ENCODE data around the gene SYNPO2.
A peak's percentile ranks its signal among the peaks of the same experiment; 100 is the strongest.

The SYNPO2 gene

DNA sequence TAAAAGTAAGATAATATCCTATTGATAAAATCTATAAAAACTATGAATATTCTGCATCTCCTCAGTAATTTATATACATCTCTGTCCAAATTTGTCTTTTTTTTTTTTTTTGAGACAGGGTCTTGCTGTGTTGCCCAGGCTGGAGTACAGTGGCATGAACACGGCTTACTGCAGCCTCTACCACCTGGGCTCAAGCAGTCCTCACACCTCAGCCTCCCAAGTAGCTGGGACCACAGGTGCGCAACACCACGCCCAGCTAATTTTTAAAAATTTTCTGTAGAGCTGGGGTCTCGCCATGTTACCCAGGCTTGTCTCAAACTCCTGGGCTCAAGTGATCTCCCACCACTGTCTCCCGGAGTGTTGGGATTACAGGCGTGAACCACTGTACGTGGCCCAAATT, 40.4 kb upstream of the SYNPO2 start:
- ATAC-seq (ENCODE audit: insufficient read depth, low read depth): no peak
- DNase-seq: no peak
- no peaks in the 10 kb centered on the region for H3K36me3 ChIP-seq (ENCODE audit: insufficient read depth, low read length)
- no peak overlapping the region for H3K4me3 ChIP-seq (ENCODE audit: low read depth in 1 of 2, low read length in 2 of 2)
- no peak overlapping the region for H3K9ac ChIP-seq (ENCODE audit: low read depth, low read length)
- H3K27ac ChIP-seq (ENCODE audit: low read length): no peak overlapping the region
- H3K27me3 ChIP-seq (ENCODE audit: insufficient read depth, low read length, poor library complexity): no peaks in the 10 kb centered on the region
- TF ChIP-seq EZH2 (IDR thresholded peaks at IDR 0.05; ENCODE audit: borderline replicate concordance, low read depth, low read length, severe bottlenecking): no peak
- TF ChIP-seq CTCF (IDR thresholded peaks at IDR 0.05; ENCODE audit: borderline replicate concordance, extremely low read depth, low read length, poor library complexity, severe bottlenecking): no peak
- no peaks in the 10 kb centered on the region; the same call in 1 of the 2 replicates for H3K79me2 ChIP-seq (ENCODE audit: insufficient read depth, low read length)
- H2AFZ ChIP-seq (ENCODE audit: low read depth, low read length): no peak overlapping the region
- H3K4me2 ChIP-seq (ENCODE audit: insufficient read depth, low read length): no peak overlapping the region
- H3K9me3 ChIP-seq (ENCODE audit: insufficient read depth, low read length, severe bottlenecking): no peaks in the 10 kb centered on the region
- no peaks in the 10 kb centered on the region for H4K20me1 ChIP-seq (ENCODE audit: insufficient read depth, low read length)
- H3K4me1 ChIP-seq (ENCODE audit: insufficient read depth, low read length): peaks cover 24% of the 10 kb centered on the region

DNA sequence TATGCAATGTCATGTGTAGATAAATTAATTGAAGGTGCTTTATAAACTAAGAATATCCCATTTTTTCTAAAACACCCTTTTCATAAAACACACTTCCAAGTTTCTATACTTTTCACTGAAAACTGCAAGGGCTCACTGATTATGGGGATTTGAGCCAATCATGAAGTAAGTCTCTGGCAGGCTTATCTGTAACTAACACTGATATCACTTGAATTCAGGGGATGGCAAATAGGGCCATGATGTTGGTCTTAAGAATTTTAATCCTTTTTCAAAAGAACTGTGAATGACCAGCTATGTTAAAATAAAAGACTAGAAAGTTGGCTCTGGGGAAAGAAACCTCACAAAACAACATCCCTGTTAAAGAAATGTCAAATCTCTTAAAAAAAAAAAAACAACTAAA, 39.8 kb upstream of the SYNPO2 start:
- Histone ChIP-seq H3K4me3 (ENCODE audit: low read depth in 1 of 2, low read length in 2 of 2) (no peak overlapping the region), H3K27me3 (ENCODE audit: insufficient read depth, low read length, poor library complexity) (no peaks in the 10 kb centered on the region), H2AFZ (ENCODE audit: low read depth, low read length) (no peak overlapping the region), H3K27ac (ENCODE audit: low read length) (no peak overlapping the region), H4K20me1 (ENCODE audit: insufficient read depth, low read length) (no peaks in the 10 kb centered on the region), H3K79me2 (ENCODE audit: insufficient read depth, low read length) (no peaks in the 10 kb centered on the region; the same call in 1 of the 2 replicates), H3K9me3 (ENCODE audit: insufficient read depth, low read length, severe bottlenecking) (no peaks in the 10 kb centered on the region), H3K36me3 (ENCODE audit: insufficient read depth, low read length) (no peaks in the 10 kb centered on the region), H3K4me2 (ENCODE audit: insufficient read depth, low read length) (no peak overlapping the region), H3K4me1 (ENCODE audit: insufficient read depth, low read length) (peaks cover 24% of the 10 kb centered on the region), H3K9ac (ENCODE audit: low read depth, low read length) (no peak overlapping the region)
- ATAC-seq (ENCODE audit: insufficient read depth, low read depth) (no peak), DNase-seq (no peak)
- TF ChIP-seq EZH2 (IDR thresholded peaks at IDR 0.05; ENCODE audit: borderline replicate concordance, low read depth, low read length, severe bottlenecking) (no peak), CTCF (IDR thresholded peaks at IDR 0.05; ENCODE audit: borderline replicate concordance, extremely low read depth, low read length, poor library complexity, severe bottlenecking) (no peak)

DNA sequence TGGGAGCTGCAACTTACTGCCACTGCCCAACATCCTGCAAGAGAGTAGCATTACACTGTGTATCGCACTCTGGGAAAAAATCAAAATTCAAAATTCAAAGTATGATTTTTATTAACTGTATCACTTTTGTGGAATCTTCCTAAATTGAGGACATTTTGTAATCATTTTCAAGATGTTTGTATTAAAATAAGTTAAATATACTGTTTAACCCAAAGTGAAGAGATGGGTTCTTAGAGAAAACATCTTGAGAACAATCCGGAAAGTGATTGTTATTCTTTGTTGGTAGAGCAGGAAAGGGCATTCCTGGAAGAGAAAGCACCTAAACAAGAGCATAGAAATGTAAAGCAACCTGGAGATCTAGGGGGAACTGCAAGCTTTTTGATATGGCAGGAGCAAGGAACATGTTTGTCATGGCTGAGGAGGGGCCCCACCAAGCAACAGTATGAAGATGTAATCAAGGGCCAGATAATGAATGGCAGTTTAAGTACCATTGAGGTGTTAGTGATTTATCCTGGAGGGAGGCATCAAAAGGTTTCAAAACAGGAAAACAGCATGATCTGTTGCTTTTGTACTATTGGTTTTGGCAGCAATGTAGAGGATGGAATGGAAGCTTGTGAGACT, 38.7 kb upstream of the SYNPO2 start:
- Histone ChIP-seq H3K4me1 (ENCODE audit: insufficient read depth, low read length) (peaks cover 24% of the 10 kb centered on the region), H3K9ac (ENCODE audit: low read depth, low read length) (peak overlapping the region; percentile 52; the same call in 1 of the 2 replicates), H3K4me3 (ENCODE audit: low read depth in 1 of 2, low read length in 2 of 2) (peak overlapping the region; percentile 18 to 58; a peak in 3 of 4 replicates), H3K27ac (ENCODE audit: low read length) (peak overlapping the region; percentile 64), H3K4me2 (ENCODE audit: insufficient read depth, low read length) (peak overlapping the region; percentile 74), H3K9me3 (ENCODE audit: insufficient read depth, low read length, severe bottlenecking) (no peaks in the 10 kb centered on the region), H4K20me1 (ENCODE audit: insufficient read depth, low read length) (no peaks in the 10 kb centered on the region), H3K27me3 (ENCODE audit: insufficient read depth, low read length, poor library complexity) (no peaks in the 10 kb centered on the region), H3K36me3 (ENCODE audit: insufficient read depth, low read length) (no peaks in the 10 kb centered on the region), H2AFZ (ENCODE audit: low read depth, low read length) (peak overlapping the region; percentile 89), H3K79me2 (ENCODE audit: insufficient read depth, low read length) (no peaks in the 10 kb centered on the region; the same call in 1 of the 2 replicates)
- TF ChIP-seq CTCF (IDR thresholded peaks at IDR 0.05; ENCODE audit: borderline replicate concordance, extremely low read depth, low read length, poor library complexity, severe bottlenecking) (no peak), EZH2 (IDR thresholded peaks at IDR 0.05; ENCODE audit: borderline replicate concordance, low read depth, low read length, severe bottlenecking) (no peak)
- peak; percentile 22; the same call in 2 of the 3 replicates for ATAC-seq (ENCODE audit: insufficient read depth, low read depth)
- no peak for DNase-seq

Measured in DND-41 (cell line).